ENCODE data around the gene UPF1. TPM values are rescaled to one million over a fixed set of nuclear protein-coding genes. Genes with fewer than 3 reads are reported as not detected.

UPF1 gene
- total and polyA plus RNA-seq, 11 donors, result 27.5 to 84.4 (median 38.3) TPM

GRCh38 chr19:18792661-18793060 lies 39.1 kb upstream of the UPF1 start:
- no peak for TF ChIP-seq POLR2A (IDR thresholded peaks at IDR 0.05)
- TF ChIP-seq CTCF (IDR thresholded peaks at IDR 0.05), result no peak
- peaks cover 0 to 41% (median 25%) of the 10 kb centered on the region in 12 donors for H3K4me1 ChIP-seq
- H3K36me3 ChIP-seq, result no peaks in the 10 kb centered on the region
- ATAC-seq (no peak), DNase-seq (no peak)
- H3K27me3 ChIP-seq, result peaks cover 35 to 93% (median 65%) of the 10 kb centered on the region in 9 donors
- 75 to 87% (median 83%) methylated on average over 3 of the region's 3 CpGs for WGBS, 4 donors
- H3K4me3 ChIP-seq, result no peak overlapping the region
- intact Hi-C loops (cut with DNase I), result no loop called here
- H3K9me3 ChIP-seq, result no peaks in the 10 kb centered on the region
- no peak overlapping the region for H3K27ac ChIP-seq

- DNase-seq, result no peak
- WGBS, 4 donors, result 71 to 81% (median 75%) methylated on average over 9 to 13 of the region's 13 CpGs
- peaks cover 0 to 35% (median 22%) of the 10 kb centered on the region in 12 donors for H3K4me1 ChIP-seq
- H3K27ac ChIP-seq, result no peak overlapping the region
- no peak for ATAC-seq
- H3K9me3 ChIP-seq, result no peaks in the 10 kb centered on the region
- no peak overlapping the region for H3K4me3 ChIP-seq
- peaks cover 31 to 93% (median 58%) of the 10 kb centered on the region in 9 donors for H3K27me3 ChIP-seq
- H3K36me3 ChIP-seq, result no peaks in the 10 kb centered on the region
- intact Hi-C loops (cut with DNase I), result no loop called here
- TF ChIP-seq CTCF (IDR thresholded peaks at IDR 0.05), result no peak
- no peak for TF ChIP-seq POLR2A (IDR thresholded peaks at IDR 0.05)
Measured at GRCh38 chr19:18793144-18794028, 38.4 kb upstream of the UPF1 start.

DNA sequence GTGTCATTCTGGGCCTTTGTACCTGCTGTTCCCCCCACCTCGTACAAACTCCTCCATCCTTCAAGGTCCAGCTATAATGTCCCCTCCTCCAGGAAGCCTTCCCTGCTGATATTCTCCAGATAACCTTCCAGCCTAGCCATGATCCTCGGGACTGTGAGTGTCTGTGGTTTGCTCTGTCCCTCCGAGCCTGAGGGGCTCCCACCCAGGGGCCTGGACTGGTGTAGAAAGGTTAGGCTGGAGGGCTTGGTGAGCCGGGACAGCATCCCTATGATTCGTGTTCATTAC lies 37.8 kb upstream of the UPF1 start:
- Histone ChIP-seq H3K4me3 (no peak overlapping the region), H3K9me3 (no peaks in the 10 kb centered on the region), H3K27ac (no peak overlapping the region), H3K36me3 (no peaks in the 10 kb centered on the region), H3K4me1 (peaks cover 0 to 29% (median 18%) of the 10 kb centered on the region in 12 donors), H3K27me3 (peaks cover 30 to 93% (median 58%) of the 10 kb centered on the region in 9 donors)
- DNase-seq (no peak), ATAC-seq (no peak)
- TF ChIP-seq CTCF (IDR thresholded peaks at IDR 0.05) (no peak), POLR2A (IDR thresholded peaks at IDR 0.05) (no peak)
- intact Hi-C loops (cut with DNase I), result no loop called here
- 67 to 73% (median 70%) methylated on average over 5 of the region's 5 CpGs for WGBS, 4 donors

- H3K4me1 ChIP-seq, result peaks cover 0 to 22% (median 15%) of the 10 kb centered on the region in 12 donors
- TF ChIP-seq CTCF (IDR thresholded peaks at IDR 0.05) (no peak), POLR2A (IDR thresholded peaks at IDR 0.05) (no peak)
- no peak overlapping the region for H3K4me3 ChIP-seq
- 95 to 97% (median 96%) methylated on average over 6 of the region's 6 CpGs for WGBS, 4 donors
- DNase-seq (no peak), ATAC-seq (no peak)
- H3K36me3 ChIP-seq, result no peaks in the 10 kb centered on the region
- peaks cover 23 to 88% (median 54%) of the 10 kb centered on the region in 9 donors for H3K27me3 ChIP-seq
- no peak overlapping the region for H3K27ac ChIP-seq
- H3K9me3 ChIP-seq, result no peaks in the 10 kb centered on the region
- intact Hi-C loops (cut with DNase I), result no loop called here
Measured at GRCh38 chr19:18794692-18795091, 37.1 kb upstream of the UPF1 start.

Measured in heart left ventricle (tissue), 16 donors.